Measurements from ENCODE around the gene PRPF6.
A peak's percentile ranks its signal among the peaks of the same experiment; 100 is the strongest.
"Not testable (repeated sequence)": the region's sequence is repeated elsewhere in the genome, so short reads cannot be mapped to it uniquely, and the experiment has no call there.

Gene PRPF6

GRCh38 chr20:63946986-63947637 is 33.8 kb upstream of the PRPF6 start:
- DNase-seq, result no peak

DNA sequence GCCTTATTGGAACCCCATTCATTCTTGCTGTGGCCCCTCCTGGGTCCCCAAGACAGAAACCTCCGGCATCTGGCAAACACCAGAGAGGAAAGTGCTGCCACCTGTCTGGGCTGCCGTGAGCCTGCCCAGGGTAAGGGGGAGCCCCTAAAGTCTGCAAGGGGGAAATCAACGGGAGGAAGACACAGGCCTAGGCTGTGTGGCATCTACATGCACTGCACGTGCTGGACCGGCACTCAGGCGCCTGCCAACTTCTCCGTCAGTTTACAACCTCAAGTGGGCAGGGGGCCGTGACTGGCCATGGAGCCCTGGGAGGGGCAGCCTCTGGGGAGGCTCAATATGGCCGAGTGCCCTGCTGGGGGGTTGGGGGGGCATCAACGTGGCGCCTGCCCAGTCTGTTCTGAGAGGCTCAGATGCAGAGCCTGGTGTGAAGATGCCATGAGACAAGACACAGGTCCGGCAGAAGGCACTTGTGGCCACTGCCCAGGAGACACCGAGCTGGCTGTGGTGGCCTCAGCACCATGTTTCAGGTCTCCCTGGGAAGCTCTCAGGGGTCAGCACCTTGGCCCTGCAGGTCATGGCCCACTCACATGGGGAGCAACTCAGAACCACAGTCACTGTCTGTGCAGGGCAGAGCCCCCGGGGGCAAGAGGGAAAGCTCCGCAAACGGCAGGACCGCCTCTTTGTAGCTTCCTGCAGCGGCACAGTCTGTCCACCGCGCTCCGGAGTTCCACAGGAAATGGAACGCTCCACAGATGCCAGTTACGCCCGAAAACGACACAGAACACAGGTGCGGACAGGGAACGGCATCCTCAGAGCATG is 33.1 kb upstream of the PRPF6 start:
- no peak for DNase-seq

DNA sequence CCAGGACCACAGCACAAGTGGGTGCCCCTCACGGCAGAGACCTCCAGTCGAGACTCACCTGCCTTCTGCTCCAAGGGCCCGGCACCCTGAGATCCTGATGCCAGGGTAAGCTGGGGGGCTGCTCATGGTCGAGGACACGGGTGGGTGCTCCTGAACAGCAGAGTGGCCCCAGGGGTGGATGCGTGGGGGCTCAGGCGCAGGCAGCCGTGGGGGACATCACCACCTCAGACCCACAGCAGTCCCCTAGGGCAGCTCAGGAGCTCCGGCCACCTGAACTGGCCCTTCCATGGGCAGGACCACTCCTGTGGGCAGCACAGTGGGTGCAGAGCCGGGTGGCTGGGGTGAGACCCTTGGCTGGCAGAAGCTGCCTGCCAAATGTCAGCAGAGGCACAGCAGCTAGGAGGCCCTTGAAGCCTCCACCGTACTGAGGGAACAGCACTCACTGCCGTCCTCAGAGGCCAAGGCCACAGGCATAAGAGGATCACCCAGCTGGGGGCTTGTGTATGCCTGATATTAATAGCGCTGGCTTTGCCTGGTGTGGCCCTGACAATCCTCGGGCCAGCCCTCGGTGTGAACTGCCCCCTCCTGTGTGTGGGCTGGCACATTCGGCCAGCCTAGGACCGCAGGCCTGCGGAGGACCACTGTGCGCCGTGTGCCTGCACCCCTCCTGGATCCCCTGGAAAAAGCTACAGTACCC is 30.1 kb upstream of the PRPF6 start:
- DNase-seq, result no peak

- DNase-seq, result no peak
These were observed 29.3 kb upstream of the PRPF6 start for GRCh38 chr20:63951398-63952209.

- DNase-seq, result no peak
These were observed 28.8 kb upstream of the PRPF6 start for GRCh38 chr20:63952210-63952535.

DNA sequence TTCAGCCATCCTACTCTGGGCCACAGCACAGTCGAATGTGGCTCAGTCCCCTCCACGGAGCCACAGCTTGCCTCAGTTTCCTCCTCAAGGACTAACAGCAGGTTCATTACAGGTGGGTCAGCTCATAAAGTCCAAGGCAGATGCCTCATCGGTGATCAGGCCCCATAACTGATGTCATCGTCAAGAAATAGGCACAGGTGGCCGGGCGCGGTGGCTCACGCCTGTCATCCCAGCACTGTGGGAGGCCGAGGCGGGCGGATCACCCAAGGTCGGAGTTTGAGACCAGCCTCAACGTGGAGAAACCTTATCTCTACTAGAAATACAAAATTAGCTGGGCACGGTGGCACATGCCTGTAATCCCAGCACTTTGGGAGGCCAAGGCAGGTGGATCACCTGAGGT is 28.2 kb upstream of the PRPF6 start:
- DNase-seq, result no peak

- DNase-seq, result no peak
These were observed 27.0 kb upstream of the PRPF6 start for GRCh38 chr20:63953764-63954429.

GRCh38 chr20:63955281-63955826 is 25.6 kb upstream of the PRPF6 start:
- no peak for DNase-seq

DNA sequence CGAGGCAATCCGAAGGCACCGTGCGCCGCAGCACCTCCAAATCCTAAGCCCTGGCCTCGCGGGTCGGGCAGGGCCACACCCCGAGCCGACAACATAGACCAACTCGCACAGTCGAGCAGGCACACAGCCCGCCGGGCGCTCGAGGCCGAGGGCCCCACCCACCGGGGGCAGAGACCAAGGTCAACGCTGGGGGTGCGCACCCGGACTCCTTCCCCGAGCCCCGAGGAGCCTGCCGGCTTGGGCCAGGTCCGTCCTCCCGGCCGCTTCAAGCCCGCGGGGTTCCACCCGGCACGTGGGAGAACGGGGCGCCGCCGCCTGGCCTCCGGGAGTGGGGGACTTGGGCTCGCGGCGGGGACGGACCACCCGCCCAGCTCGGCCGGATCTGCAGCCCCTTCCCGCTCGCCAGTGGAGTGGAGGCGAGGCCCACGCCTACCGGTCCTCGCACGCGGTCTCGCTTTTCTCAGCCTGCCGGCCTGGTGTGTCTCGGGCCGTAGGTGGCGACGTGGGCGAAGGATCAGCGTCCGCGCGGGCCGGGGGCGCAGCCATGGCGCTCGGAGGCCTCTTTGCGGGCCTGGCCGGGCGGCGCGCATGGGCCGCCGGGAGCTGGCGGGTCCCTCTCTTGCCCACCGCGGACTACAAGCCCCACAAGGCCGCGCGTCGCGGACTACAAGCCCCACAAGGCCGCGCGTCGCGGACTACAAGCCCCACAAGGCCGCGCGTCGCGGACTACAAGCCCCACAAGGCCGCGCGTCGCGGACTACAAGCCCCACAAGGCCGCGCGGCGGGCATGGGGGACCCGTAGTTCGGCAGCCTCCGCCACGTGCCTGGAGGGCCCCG is 24.9 kb upstream of the PRPF6 start, which contains the start of gene UCKL1:
Gene UCKL1 (minus strand): TSS at position 590 of the 837 bp plus-strand sequence. CDS start 44 bp downstream, at position 546.
- peak; percentile 85 for DNase-seq

- no peak for DNase-seq
These were observed 24.3 kb upstream of the PRPF6 start for GRCh38 chr20:63956664-63957003.

GRCh38 chr20:63957004-63957689 is 23.8 kb upstream of the PRPF6 start:
- peak; percentile 62 for DNase-seq

DNA sequence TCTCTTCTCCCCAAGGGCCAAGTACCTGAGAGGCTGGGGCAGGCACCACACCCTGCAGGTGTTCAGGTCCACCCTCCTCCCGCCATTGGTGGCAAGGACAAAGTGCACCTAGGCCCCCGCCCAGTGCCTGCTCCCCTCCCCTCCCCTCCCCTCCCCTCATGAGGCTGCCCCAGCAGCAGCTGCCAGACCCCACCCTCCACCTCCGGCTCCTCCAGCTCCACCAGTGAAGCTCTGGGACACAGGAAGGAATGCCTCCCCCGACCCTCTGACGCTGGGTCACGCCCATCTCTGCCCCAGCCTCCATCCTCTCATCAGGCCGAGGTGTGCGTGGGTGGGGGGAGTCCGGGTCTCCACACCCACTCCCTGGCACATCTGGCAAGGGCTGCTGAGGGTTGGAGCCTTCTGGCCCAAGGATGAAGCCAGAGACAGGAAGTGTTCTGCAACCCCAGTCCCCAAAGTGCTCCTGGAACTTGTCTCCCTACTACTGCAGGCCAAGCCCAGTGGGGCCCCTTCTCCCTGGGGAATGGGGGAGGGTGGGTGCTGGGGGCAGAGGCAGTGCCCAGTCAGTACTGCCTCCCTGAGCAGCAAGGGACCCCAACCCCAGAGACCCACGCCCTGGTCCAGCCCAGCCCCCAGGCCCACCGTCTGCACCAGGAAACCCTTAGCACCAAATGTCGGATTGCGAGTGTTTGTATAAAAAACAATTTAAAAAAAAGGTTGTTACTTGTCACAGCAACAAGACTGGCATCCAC is 23.1 kb upstream of the PRPF6 start:
- peak; percentile 62 for DNase-seq

- DNase-seq, result no peak
These were observed 22.5 kb upstream of the PRPF6 start for GRCh38 chr20:63958471-63958870.

DNA sequence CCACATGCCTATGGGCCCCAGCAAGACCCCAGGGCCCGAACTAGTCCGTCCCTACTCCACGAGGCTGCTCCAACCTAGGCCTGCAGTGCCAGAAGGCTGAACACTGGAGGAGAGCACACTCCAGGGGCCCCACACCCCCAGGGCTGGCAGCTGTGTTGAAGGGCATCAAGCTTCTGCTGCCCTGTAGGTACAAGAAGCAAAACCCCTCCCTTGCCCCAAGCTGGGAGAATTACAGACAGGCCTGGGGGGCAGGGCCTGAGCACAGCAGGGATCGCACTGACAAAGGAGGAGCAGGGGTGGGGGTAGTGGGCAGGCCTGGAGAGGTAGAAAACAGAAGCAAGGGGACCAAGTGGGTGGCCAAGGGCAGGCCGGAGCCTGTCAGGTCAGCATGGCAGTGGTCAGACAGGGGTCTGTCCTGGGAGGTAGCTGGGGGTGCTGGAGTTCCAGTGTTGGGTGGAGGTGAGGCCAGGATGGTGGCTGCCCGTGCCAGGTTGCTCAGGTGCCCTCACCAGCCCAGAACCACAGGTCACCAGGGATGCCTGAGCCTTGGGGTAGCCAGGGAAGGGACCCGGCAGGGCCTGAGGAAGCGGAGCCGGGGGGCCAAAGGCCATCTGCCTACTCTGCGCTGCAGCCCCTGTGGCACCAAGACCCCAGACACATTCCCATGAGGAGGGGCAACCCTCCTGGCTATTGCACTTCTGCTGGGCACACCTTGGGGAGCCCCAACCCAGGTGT is 21.8 kb upstream of the PRPF6 start:
- DNase-seq, result no peak

- DNase-seq, result no peak
These were observed 21.2 kb upstream of the PRPF6 start for GRCh38 chr20:63959699-63960075.

DNA sequence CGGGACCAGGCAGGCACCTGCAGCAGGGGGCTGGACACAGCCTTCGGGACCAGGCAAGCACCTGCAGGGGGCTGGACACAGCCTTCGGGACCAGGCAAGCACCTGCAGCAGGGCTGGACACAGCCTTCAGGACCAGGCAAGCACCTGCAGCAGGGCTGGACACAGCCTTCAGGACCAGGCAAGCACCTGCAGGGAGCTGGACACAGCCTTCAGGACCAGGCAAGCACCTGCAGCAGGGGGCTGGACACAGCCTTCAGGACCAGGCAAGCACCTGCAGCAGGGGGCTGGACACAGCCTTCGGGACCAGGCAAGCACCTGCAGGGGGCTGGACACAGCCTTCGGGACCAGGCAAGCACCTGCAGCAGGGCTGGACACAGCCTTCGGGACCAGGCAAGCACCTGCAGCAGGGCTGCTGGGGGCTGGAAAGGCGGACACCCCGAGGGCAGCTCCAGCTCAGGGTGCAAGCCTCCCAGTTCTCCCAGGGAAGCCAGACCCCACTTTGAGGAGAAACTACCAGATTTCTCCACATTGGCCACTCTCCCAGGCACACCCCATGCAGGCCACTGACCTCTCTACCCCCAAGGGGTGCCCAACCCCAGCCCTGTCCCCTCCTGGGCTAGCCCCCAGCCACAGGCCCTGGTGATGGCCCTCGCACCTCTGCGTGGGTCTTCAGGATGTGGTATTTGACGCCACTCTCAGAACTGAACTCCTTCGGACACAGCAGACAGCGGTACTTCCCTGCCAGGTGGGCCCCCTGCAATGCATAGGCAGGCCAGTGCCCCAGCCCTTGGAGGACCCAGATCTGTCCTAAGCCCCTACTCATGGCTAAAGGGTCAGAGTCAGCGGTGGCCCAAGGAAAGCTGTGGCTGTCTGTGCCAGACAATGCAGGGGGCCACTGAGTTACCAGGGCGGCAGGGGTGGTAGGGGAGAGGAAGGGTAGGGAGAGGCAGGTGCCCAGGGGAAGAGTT is 20.0 kb upstream of the PRPF6 start:
- DNase-seq, result not testable (repeated sequence)

DNA sequence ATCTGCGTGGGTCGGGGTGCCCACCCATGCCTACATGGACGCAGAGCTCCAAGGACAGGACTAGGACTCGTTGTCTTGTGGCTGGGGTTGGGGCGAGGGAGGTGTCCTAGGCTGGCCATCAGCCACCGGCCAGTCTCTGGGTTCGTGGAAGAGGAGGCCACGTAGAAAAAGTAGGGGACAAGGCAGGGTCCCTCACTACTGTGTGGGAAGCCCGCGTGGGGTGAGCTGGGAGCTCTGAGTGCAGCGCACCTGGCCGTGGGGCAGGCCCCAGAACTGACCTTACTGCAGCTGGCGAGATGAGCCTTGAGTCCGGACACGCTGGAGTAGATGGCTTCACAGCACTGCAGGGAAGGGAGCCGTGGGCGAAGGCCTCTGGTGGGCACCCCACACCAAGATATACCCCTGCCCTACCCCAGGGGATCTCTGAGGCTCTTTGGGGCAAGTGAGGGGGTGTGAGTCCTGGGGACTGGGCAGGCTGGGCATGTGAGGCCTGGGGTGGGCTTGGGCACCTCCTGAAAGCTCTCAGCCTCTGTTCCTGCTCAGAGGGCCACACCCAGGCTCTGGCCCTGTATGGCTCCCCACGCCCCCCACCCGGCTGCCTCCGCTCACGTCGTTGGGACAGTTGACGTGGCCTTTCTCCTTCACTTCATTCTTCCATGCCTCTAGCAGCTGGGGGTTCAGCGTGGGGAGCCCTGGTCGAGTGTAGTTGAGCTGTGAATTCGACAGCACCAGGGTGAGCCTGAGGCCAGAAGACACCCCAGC is 19.1 kb upstream of the PRPF6 start:
- DNase-seq, result no peak

All from DMS79 treated with DMSO at 0.1 percent for 48 hours (cell line).